Endodermal cell (in vitro differentiated cells): ENCODE measurements around the gene CD22. TPM values are rescaled to one million over a fixed set of nuclear protein-coding genes. Genes with fewer than 3 reads are reported as not detected.

Experiments used
- DNase-seq: peaks from one replicate; pipeline ENCODE4 v3.0.0-alpha.2; 2017
- H3K27ac ChIP-seq: 2 replicates; pipeline ENCODE4 v1.5.1; 2013; ENCODE audit warnings: mild to moderate bottlenecking, low read depth, low read length, moderate library complexity
- H3K27me3 ChIP-seq: 2 replicates; pipeline ENCODE4 v1.6.1; 2013; ENCODE audit warnings: mild to moderate bottlenecking, low read length, moderate library complexity; ENCODE audit not compliant: insufficient read depth, control insufficient read depth, poor library complexity, severe bottlenecking
- H3K36me3 ChIP-seq: 2 replicates; pipeline ENCODE4 v1.7.0; 2013; ENCODE audit warnings: mild to moderate bottlenecking, low read length, moderate library complexity; ENCODE audit not compliant: control insufficient read depth, insufficient read depth
- H3K4me1 ChIP-seq: one replicate; pipeline ENCODE4 v1.7.0; 2013; ENCODE audit warnings: low read length; ENCODE audit not compliant: control insufficient read depth, insufficient read depth
- H3K4me3 ChIP-seq: 2 replicates; pipeline ENCODE4 v1.5.1; 2013; ENCODE audit warnings: mild to moderate bottlenecking, low read length, moderate library complexity
- H3K9ac ChIP-seq: 2 replicates; pipeline ENCODE4 v1.6.1; 2013; ENCODE audit warnings: mild to moderate bottlenecking, low read length, moderate library complexity; ENCODE audit not compliant: poor library complexity, severe bottlenecking; ENCODE audit errors: extremely low read depth
- H3K9me3 ChIP-seq: 2 replicates; pipeline ENCODE4 v1.6.1; 2013; ENCODE audit warnings: mild to moderate bottlenecking, low read length, moderate library complexity; ENCODE audit not compliant: control insufficient read depth
- H3K27ac Mint-ChIP-seq: 2 replicates; pipeline ENCODE4 v1.8.0; 2020; ENCODE audit warnings: mixed read lengths
- H3K27me3 Mint-ChIP-seq: 2 replicates; pipeline ENCODE4 v1.8.0; 2021; ENCODE audit warnings: mild to moderate bottlenecking, mixed read lengths; ENCODE audit not compliant: insufficient read depth
- H3K36me3 Mint-ChIP-seq: 2 replicates; pipeline ENCODE4 v1.8.0; 2020; ENCODE audit warnings: low read depth, mixed read lengths
- H3K4me1 Mint-ChIP-seq: 2 replicates; pipeline ENCODE4 v1.8.0; 2020; ENCODE audit warnings: mixed read lengths
- H3K4me3 Mint-ChIP-seq: 2 replicates; pipeline ENCODE4 v1.8.0; 2020; ENCODE audit warnings: mild to moderate bottlenecking, moderate library complexity, mixed read lengths
- H3K9me3 Mint-ChIP-seq: 2 replicates; pipeline ENCODE4 v1.8.0; 2020; ENCODE audit warnings: mild to moderate bottlenecking, mixed read lengths
- WGBS, 2 experiments: methylation state at CpG; one replicate each; pipeline versions ENCODE4 v1.1.5 to v1.1.7; 2013; ENCODE audit warnings: missing lambda C conversion rate in 2 of 2, mixed read lengths in 1 of 2; ENCODE audit not compliant: insufficient coverage in 1 of 2, insufficient read length in 1 of 2; 5-methylcytosine and 5-hydroxymethylcytosine counted together
- total RNA-seq, 2 donors: library from RNA; stranded (reverse); fragmentation: NEBNext Ultra II Directional in 1 of 2; extraction: Animal tissue kit (Norgen Biotek cat#: 25700) in 1 of 2; gene quantifications; 2 replicates in 1 of 2; 3 replicates in 1 of 2; pipeline ENCODE4 v1.2.1, GENCODE V29; 2021
- TF ChIP-seq, protein P1 (sequence below): fragments of 200-600 bp; sonication (generic); conservative IDR thresholded peaks from 2 replicates; pipeline ENCODE4 v1.5.0; 2021; ENCODE audit warnings: antibody characterized with exemption, mild to moderate bottlenecking

CD22 gene
- total RNA-seq, 2 donors from 2014 or later, result not detected

- Mint-ChIP-seq H3K9me3 (no peaks in the 10 kb centered on the region), H3K4me3 (no peak overlapping the region), H3K27me3 (no peaks in the 10 kb centered on the region), H3K36me3 (no peaks in the 10 kb centered on the region), H3K4me1 (no peaks in the 10 kb centered on the region), H3K27ac (no peak overlapping the region)
- no peaks in the 10 kb centered on the region for H3K27me3 ChIP-seq
- H3K4me1 ChIP-seq, result no peaks in the 10 kb centered on the region
- no peak overlapping the region for H3K9ac ChIP-seq
- no peaks in the 10 kb centered on the region for H3K9me3 ChIP-seq
- H3K27ac ChIP-seq, result no peak overlapping the region
- 63 to 87% methylated on average over 2 to 6 of the region's 7 CpGs for WGBS, 2 experiments
- TF ChIP-seq, protein P1, sequence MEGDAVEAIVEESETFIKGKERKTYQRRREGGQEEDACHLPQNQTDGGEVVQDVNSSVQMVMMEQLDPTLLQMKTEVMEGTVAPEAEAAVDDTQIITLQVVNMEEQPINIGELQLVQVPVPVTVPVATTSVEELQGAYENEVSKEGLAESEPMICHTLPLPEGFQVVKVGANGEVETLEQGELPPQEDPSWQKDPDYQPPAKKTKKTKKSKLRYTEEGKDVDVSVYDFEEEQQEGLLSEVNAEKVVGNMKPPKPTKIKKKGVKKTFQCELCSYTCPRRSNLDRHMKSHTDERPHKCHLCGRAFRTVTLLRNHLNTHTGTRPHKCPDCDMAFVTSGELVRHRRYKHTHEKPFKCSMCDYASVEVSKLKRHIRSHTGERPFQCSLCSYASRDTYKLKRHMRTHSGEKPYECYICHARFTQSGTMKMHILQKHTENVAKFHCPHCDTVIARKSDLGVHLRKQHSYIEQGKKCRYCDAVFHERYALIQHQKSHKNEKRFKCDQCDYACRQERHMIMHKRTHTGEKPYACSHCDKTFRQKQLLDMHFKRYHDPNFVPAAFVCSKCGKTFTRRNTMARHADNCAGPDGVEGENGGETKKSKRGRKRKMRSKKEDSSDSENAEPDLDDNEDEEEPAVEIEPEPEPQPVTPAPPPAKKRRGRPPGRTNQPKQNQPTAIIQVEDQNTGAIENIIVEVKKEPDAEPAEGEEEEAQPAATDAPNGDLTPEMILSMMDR, result no peak
- DNase-seq, result no peak
- no peak overlapping the region for H3K4me3 ChIP-seq
- no peaks in the 10 kb centered on the region for H3K36me3 ChIP-seq
Observed at GRCh38 chr19:35330475-35330874, 1.5 kb downstream of the CD22 start.

DNA sequence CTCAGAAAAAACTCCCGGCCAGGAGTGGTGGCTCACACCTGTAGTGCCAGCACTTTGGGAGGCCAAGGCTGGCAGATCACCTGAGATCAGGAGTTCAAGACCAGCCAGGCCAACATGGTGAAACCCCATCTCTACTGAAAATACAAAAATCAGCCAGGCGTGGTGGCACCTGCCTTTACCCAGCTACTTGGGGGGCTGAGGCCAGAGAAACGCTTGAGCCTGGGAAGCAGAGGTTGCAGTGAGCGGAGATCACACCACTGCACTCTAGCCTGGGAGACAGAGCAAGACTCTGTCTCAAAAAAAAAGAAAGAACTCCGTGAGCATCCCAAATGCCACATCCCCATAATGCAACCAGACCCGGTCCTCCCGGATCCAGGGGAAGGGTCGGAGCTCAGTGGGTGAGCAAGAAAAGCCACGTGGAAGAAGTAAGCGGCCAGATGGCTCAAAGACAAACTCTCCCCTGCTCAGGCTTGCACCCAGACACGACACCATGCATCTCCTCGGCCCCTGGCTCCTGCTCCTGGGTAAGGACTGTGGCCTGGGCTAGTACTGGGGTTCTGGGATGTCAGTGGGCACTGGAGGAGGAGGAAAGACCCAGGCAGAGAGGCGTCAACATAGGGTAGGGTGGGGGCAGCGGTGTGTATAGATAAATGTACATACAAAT, 2.7 kb downstream of the CD22 start:
- H3K4me1 ChIP-seq, result no peaks in the 10 kb centered on the region
- H3K27ac ChIP-seq, result no peak overlapping the region
- DNase-seq, result no peak
- H3K4me3 Mint-ChIP-seq, result no peak overlapping the region
- no peaks in the 10 kb centered on the region for H3K27me3 Mint-ChIP-seq
- no peaks in the 10 kb centered on the region for H3K27me3 ChIP-seq
- H3K9me3 ChIP-seq, result no peaks in the 10 kb centered on the region
- H3K9me3 Mint-ChIP-seq, result no peaks in the 10 kb centered on the region
- no peak overlapping the region for H3K27ac Mint-ChIP-seq
- 89 to 93% methylated on average over 2 to 12 of the region's 14 CpGs for WGBS, 2 experiments
- no peaks in the 10 kb centered on the region for H3K4me1 Mint-ChIP-seq
- no peaks in the 10 kb centered on the region for H3K36me3 ChIP-seq
- H3K36me3 Mint-ChIP-seq, result no peaks in the 10 kb centered on the region
- no peak overlapping the region for H3K9ac ChIP-seq
- TF ChIP-seq, protein P1, result no peak
- no peak overlapping the region for H3K4me3 ChIP-seq

- TF ChIP-seq, protein P1, result no peak
- Histone ChIP-seq H3K9me3 (no peaks in the 10 kb centered on the region), H3K4me3 (no peak overlapping the region), H3K27me3 (no peaks in the 10 kb centered on the region), H3K9ac (no peak overlapping the region), H3K36me3 (no peaks in the 10 kb centered on the region), H3K27ac (no peak overlapping the region), H3K4me1 (no peaks in the 10 kb centered on the region)
- Mint-ChIP-seq H3K27ac (no peak overlapping the region), H3K4me3 (no peak overlapping the region), H3K4me1 (no peaks in the 10 kb centered on the region), H3K9me3 (no peaks in the 10 kb centered on the region), H3K27me3 (no peaks in the 10 kb centered on the region), H3K36me3 (no peaks in the 10 kb centered on the region)
- no peak for DNase-seq
- 87 to 97% methylated on average over 12 of the region's 12 CpGs for WGBS, 2 experiments
Observed at GRCh38 chr19:35332817-35333216, 3.8 kb downstream of the CD22 start.
